Testis (tissue), 2 donors: ENCODE data around the gene CRISP3.

ENCODE experiments used
- POLR2A ChIP-seq: fragments of 450-650 bp; IDR thresholded peaks from one replicate; pipeline ENCODE4 v1.6.1; 2017; ENCODE audit warnings: antibody characterized with exemption, mild to moderate bottlenecking, moderate library complexity
- TF ChIP-seq, protein P1 (sequence below), 3 experiments: fragments of 450-650 bp in 2 of 3; fragments of 200-600 bp in 1 of 3; sonication (generic) in 1 of 3; IDR thresholded peaks; one replicate each; pipeline ENCODE4 v1.5.1; 2016 to 2019; ENCODE audit warnings: antibody characterized with exemption in 3 of 3, mild to moderate bottlenecking in 2 of 3, moderate library complexity in 1 of 3

GRCh38 chr6:49775043-49775442 is 30.9 kb upstream of the CRISP3 start:
- TF ChIP-seq, protein P1, sequence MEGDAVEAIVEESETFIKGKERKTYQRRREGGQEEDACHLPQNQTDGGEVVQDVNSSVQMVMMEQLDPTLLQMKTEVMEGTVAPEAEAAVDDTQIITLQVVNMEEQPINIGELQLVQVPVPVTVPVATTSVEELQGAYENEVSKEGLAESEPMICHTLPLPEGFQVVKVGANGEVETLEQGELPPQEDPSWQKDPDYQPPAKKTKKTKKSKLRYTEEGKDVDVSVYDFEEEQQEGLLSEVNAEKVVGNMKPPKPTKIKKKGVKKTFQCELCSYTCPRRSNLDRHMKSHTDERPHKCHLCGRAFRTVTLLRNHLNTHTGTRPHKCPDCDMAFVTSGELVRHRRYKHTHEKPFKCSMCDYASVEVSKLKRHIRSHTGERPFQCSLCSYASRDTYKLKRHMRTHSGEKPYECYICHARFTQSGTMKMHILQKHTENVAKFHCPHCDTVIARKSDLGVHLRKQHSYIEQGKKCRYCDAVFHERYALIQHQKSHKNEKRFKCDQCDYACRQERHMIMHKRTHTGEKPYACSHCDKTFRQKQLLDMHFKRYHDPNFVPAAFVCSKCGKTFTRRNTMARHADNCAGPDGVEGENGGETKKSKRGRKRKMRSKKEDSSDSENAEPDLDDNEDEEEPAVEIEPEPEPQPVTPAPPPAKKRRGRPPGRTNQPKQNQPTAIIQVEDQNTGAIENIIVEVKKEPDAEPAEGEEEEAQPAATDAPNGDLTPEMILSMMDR (IDR thresholded peaks at IDR 0.05), result no peak
- no peak for TF ChIP-seq POLR2A
